IMR-90 (cell line): Measurements from ENCODE around the gene RASL10A. TPM values are rescaled to one million over a fixed set of nuclear protein-coding genes. Genes with fewer than 3 reads are reported as not detected.

Source experiments
- ATAC-seq: fragments of 200-7000 bp; cut with Tn5 transposase; 2 replicates; pipeline ENCODE4 v1.9.1; 2020; ENCODE audit warnings: low read depth, mild to moderate bottlenecking, moderate library complexity
- BruUV-seq: library from RNA; stranded (reverse); fragments of 400-500 nt; replicated peaks from 2 replicates; lab custom pipeline; 2021; lab: Mats Ljungman, UMichigan
- CTCF ChIA-PET: fragments of 300-600 bp; formaldehyde crosslinking; extraction: SDS; loops from one replicate; lab custom pipeline; 2021; ENCODE audit warnings: antibody characterized with exemption; lab: Yijun Ruan, JAX
- POLR2A ChIA-PET: fragments of 300-600 bp; sonication (Branson Sonifier 250); formaldehyde crosslinking; loops from one replicate; lab custom pipeline; 2022; ENCODE audit warnings: antibody characterized with exemption; ENCODE audit not compliant: unreplicated experiment; lab: Charles Lee
- DNase-seq: peaks from one replicate; pipeline ENCODE4 v3.0.0; 2013
- H2AFZ ChIP-seq: replicated peaks from 2 replicates; pipeline ENCODE3; 2013; ENCODE audit warnings: low read length, mild to moderate bottlenecking; ENCODE audit not compliant: poor library complexity
- H2AK5ac ChIP-seq: 2 replicates; pipeline ENCODE4 v1.6.1; 2013; ENCODE audit warnings: low read depth, low read length, inconsistent platforms
- H2AK9ac ChIP-seq: replicated peaks from 2 replicates; pipeline ENCODE3; 2013; ENCODE audit warnings: mild to moderate bottlenecking, low read depth, low read length, moderate library complexity; ENCODE audit not compliant: poor library complexity
- H2BK120ac ChIP-seq: 2 replicates; pipeline ENCODE4 v1.6.1; 2013; ENCODE audit warnings: low read depth, low read length, inconsistent platforms
- H2BK15ac ChIP-seq: 3 replicates; pipeline ENCODE4 v1.6.1; 2013; ENCODE audit warnings: low read depth, low read length, inconsistent platforms
- H2BK20ac ChIP-seq: 2 replicates; pipeline ENCODE4 v1.6.1; 2013; ENCODE audit warnings: low read depth, mild to moderate bottlenecking, inconsistent platforms, low read length, moderate library complexity
- H2BK5ac ChIP-seq: 2 replicates; pipeline ENCODE4 v1.6.1; 2013; ENCODE audit warnings: mild to moderate bottlenecking, low read depth, low read length, inconsistent platforms; ENCODE audit not compliant: poor library complexity, severe bottlenecking
- H3K14ac ChIP-seq: replicated peaks from 2 replicates; pipeline ENCODE4 v1.6.1; 2013; ENCODE audit warnings: low read depth, low read length, inconsistent platforms
- H3K18ac ChIP-seq: 2 replicates; pipeline ENCODE4 v1.6.1; 2013; ENCODE audit warnings: low read depth, low read length, control low read depth
- H3K23ac ChIP-seq: 2 replicates; pipeline ENCODE4 v1.6.1; 2013; ENCODE audit warnings: low read depth, low read length, inconsistent platforms
- H3K27ac ChIP-seq: 2 replicates; pipeline ENCODE4 v1.5.1; 2013; ENCODE audit warnings: mild to moderate bottlenecking, control low read depth, low read length; ENCODE audit not compliant: insufficient read depth
- H3K27me3 ChIP-seq: 2 replicates; pipeline ENCODE4 v1.6.1; 2013; ENCODE audit warnings: low read length; ENCODE audit not compliant: control insufficient read depth, insufficient read depth
- H3K36me3 ChIP-seq: 2 replicates; pipeline ENCODE4 v1.6.1; 2013; ENCODE audit warnings: low read length, mixed read lengths; ENCODE audit not compliant: control insufficient read depth, insufficient read depth
- H3K4ac ChIP-seq: 2 replicates; pipeline ENCODE4 v1.6.1; 2013; ENCODE audit warnings: low read depth, low read length, inconsistent platforms
- H3K4me1 ChIP-seq: 2 replicates; pipeline ENCODE4 v1.6.1; 2013; ENCODE audit warnings: low read length, mixed read lengths; ENCODE audit not compliant: control insufficient read depth, insufficient read depth
- H3K4me2 ChIP-seq: 2 replicates; pipeline ENCODE4 v1.6.1; 2013; ENCODE audit warnings: low read depth, mild to moderate bottlenecking, control low read depth, low read length, moderate library complexity
- H3K4me3 ChIP-seq: 2 replicates; pipeline ENCODE4 v1.5.1; 2013; ENCODE audit warnings: low read depth, mild to moderate bottlenecking, control low read depth, low read length, moderate library complexity; ENCODE audit not compliant: insufficient read depth
- H3K56ac ChIP-seq: 2 replicates; pipeline ENCODE4 v1.6.1; 2013; ENCODE audit warnings: low read length, inconsistent platforms; ENCODE audit not compliant: insufficient read depth; ENCODE audit errors: extremely low read depth
- H3K79me1 ChIP-seq, 2 experiments: 2 replicates each; pipeline ENCODE4 v1.6.1; 2013; ENCODE audit warnings: low read length in 2 of 2, inconsistent platforms in 1 of 2, low read depth in 1 of 2
- H3K9ac ChIP-seq: 2 replicates; pipeline ENCODE4 v1.6.1; 2013; ENCODE audit warnings: low read depth, low read length, control low read depth
- H3K9me1 ChIP-seq: 2 replicates; pipeline ENCODE4 v1.6.1; 2013; ENCODE audit warnings: low read length, inconsistent platforms; ENCODE audit not compliant: insufficient read depth
- H3K9me3 ChIP-seq: 2 replicates; pipeline ENCODE4 v1.6.1; 2013; ENCODE audit warnings: low read length; ENCODE audit not compliant: control insufficient read depth, insufficient read depth
- H4K20me1 ChIP-seq: 2 replicates; pipeline ENCODE4 v1.6.1; 2013; ENCODE audit warnings: low read length, inconsistent platforms; ENCODE audit not compliant: insufficient read depth
- H4K5ac ChIP-seq: 2 replicates; pipeline ENCODE4 v1.6.1; 2013; ENCODE audit warnings: mild to moderate bottlenecking, low read depth, low read length, control low read depth
- H4K8ac ChIP-seq, 2 experiments: 2 replicates each; pipeline ENCODE4 v1.6.1; 2013; ENCODE audit warnings: low read depth in 2 of 2, low read length in 2 of 2, control low read depth in 1 of 2, inconsistent platforms in 1 of 2
- H4K91ac ChIP-seq: 2 replicates; pipeline ENCODE4 v1.6.1; 2013; ENCODE audit warnings: low read depth, low read length, inconsistent platforms; ENCODE audit not compliant: insufficient read depth
- BHLHE40 ChIP-seq: fragments of 150-350 bp; IDR thresholded peaks from 2 replicates; pipeline ENCODE4 v1.6.1; 2016; ENCODE audit warnings: mild to moderate bottlenecking, low read depth, low read length
- CEBPB ChIP-seq: IDR thresholded peaks from 2 replicates; pipeline ENCODE4 v1.6.1; 2012; ENCODE audit warnings: low read depth, low read length, improper control_type of control experiment
- CHD1 ChIP-seq: IDR thresholded peaks from 2 replicates; pipeline ENCODE4 v1.6.1; 2012; ENCODE audit warnings: low read depth, low read length, improper control_type of control experiment
- CTCF ChIP-seq: conservative IDR thresholded peaks from 2 replicates; pipeline ENCODE4 v1.5.1; 2012; ENCODE audit warnings: mild to moderate bottlenecking, low read depth, low read length, improper control_type of control experiment
- ELK1 ChIP-seq: fragments of 150-350 bp; IDR thresholded peaks from 2 replicates; pipeline ENCODE4 v1.6.1; 2016; ENCODE audit warnings: low read depth, mild to moderate bottlenecking, low read length, moderate library complexity, borderline replicate concordance
- FOS ChIP-seq: fragments of 150-350 bp; IDR thresholded peaks from 2 replicates; pipeline ENCODE4 v1.6.1; 2016; ENCODE audit warnings: low read depth, low read length
- MAFK ChIP-seq: IDR thresholded peaks from 2 replicates; pipeline ENCODE4 v1.6.1; 2012; ENCODE audit warnings: low read depth, low read length, improper control_type of control experiment
- MAZ ChIP-seq: IDR thresholded peaks from 2 replicates; pipeline ENCODE4 v1.6.1; 2012; ENCODE audit warnings: low read depth, mild to moderate bottlenecking, low read length, improper control_type of control experiment, moderate library complexity, borderline replicate concordance
- MXI1 ChIP-seq: IDR thresholded peaks from 2 replicates; pipeline ENCODE4 v1.6.1; 2012; ENCODE audit warnings: low read depth, mild to moderate bottlenecking, low read length, moderate library complexity, borderline replicate concordance
- NFE2L2 ChIP-seq: fragments of 150-350 bp; IDR thresholded peaks from 2 replicates; pipeline ENCODE4 v1.6.1; 2016; ENCODE audit warnings: low read depth, mild to moderate bottlenecking, low read length
- POLR2A ChIP-seq: IDR thresholded peaks from 2 replicates; pipeline ENCODE4 v1.6.1; 2012; ENCODE audit warnings: mild to moderate bottlenecking, low read depth, low read length
- RAD21 ChIP-seq: IDR thresholded peaks from 2 replicates; pipeline ENCODE4 v1.6.1; 2012; ENCODE audit warnings: low read length, improper control_type of control experiment
- RCOR1 ChIP-seq: IDR thresholded peaks from 2 replicates; pipeline ENCODE4 v1.6.1; 2012; ENCODE audit warnings: mild to moderate bottlenecking, low read length, improper control_type of control experiment; ENCODE audit not compliant: insufficient replicate concordance
- RFX5 ChIP-seq: IDR thresholded peaks from 2 replicates; pipeline ENCODE4 v1.8.0; 2012; ENCODE audit warnings: low read depth, mild to moderate bottlenecking, low read length, moderate library complexity
- SMC3 ChIP-seq: fragments of 150-350 bp; IDR thresholded peaks from 2 replicates; pipeline ENCODE4 v1.6.1; 2016; ENCODE audit warnings: low read depth, mild to moderate bottlenecking, antibody characterized with exemption, low read length, moderate library complexity
- WGBS, 2 experiments: methylation state at CpG; one replicate each; pipeline versions ENCODE4 v1.1.5 to v1.1.7; 2013; ENCODE audit warnings: missing lambda C conversion rate in 2 of 2; ENCODE audit not compliant: insufficient read length in 1 of 2; ENCODE audit errors: extremely low coverage in 2 of 2; 5-methylcytosine and 5-hydroxymethylcytosine counted together
- dilution Hi-C: fragments of 300-500 bp; cut with HindIII; formaldehyde crosslinking; loops from one replicate; pipeline ENCODE4 v1.14.3; 2018; ENCODE audit warnings: low sequenced_read_pairs; ENCODE audit not compliant: unreplicated experiment
- in situ Hi-C: fragments of 300-500 bp; cut with MboI; formaldehyde crosslinking; loops from 3 replicates; pipeline ENCODE4 v1.14.3; 2019; ENCODE audit warnings: low sequenced_read_pairs, inconsistent platforms, mixed read lengths
- intact Hi-C: fragments of 100-400 bp; cut with micrococcal nuclease; formaldehyde crosslinking; loops from 2 replicates; pipeline ENCODE4 v1.10.0; 2022
- polyA plus RNA-seq, 3 experiments: library from polyadenylated mRNA; depleted of rRNA; stranded (reverse); fragments of >200 nt; gene quantifications; 2 replicates each; pipeline ENCODE4 v1.2.3, GENCODE V29; 2012; ENCODE audit warnings: low replicate concordance in 1 of 3
- total RNA-seq: library from RNA; depleted of rRNA; stranded (reverse); fragments of >200 nt; gene quantifications from 2 replicates; pipeline ENCODE4 v1.2.3, GENCODE V29; 2012
- TF ChIP-seq, protein P1 (sequence below): fragments of 150-350 bp; IDR thresholded peaks from 2 replicates; pipeline ENCODE4 v1.6.1; 2017; ENCODE audit warnings: mild to moderate bottlenecking, antibody characterized with exemption, low read length, low read depth

The RASL10A gene
- total and polyA plus RNA-seq, 2 of the 4 experiments (the other 2 are of a cell fraction), result 0.26 TPM; not detected in 1

GRCh38 chr22:29307596-29308147 is 7.8 kb downstream of the RASL10A start:
- peak overlapping the region; percentile 74 for H3K27ac ChIP-seq
- peak overlapping the region; percentile 81 for H2AFZ ChIP-seq
- peaks cover 8 to 42% of the 10 kb centered on the region in 2 experiments; a peak in 3 of 4 replicates for H3K79me1 ChIP-seq
- TF ChIP-seq NFE2L2, result no peak
- TF ChIP-seq RFX5, result no peak
- TF ChIP-seq MXI1, result no peak
- no peak for TF ChIP-seq CTCF
- TF ChIP-seq, protein P1, sequence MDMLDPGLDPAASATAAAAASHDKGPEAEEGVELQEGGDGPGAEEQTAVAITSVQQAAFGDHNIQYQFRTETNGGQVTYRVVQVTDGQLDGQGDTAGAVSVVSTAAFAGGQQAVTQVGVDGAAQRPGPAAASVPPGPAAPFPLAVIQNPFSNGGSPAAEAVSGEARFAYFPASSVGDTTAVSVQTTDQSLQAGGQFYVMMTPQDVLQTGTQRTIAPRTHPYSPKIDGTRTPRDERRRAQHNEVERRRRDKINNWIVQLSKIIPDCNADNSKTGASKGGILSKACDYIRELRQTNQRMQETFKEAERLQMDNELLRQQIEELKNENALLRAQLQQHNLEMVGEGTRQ, result no peak
- no peak for TF ChIP-seq POLR2A
- TF ChIP-seq MAZ, result no peak
- no peak for TF ChIP-seq MAFK
- no peak for TF ChIP-seq BHLHE40
- TF ChIP-seq CHD1, result no peak
- TF ChIP-seq FOS, result no peak
- TF ChIP-seq RAD21, result no peak
- TF ChIP-seq ELK1, result no peak
- no peak for TF ChIP-seq CEBPB
- TF ChIP-seq RCOR1, result no peak
- TF ChIP-seq SMC3, result no peak
- H2AK5ac ChIP-seq, result peak overlapping the region; percentile 52
- H3K4ac ChIP-seq, result peak overlapping the region; percentile 74
- no peak overlapping the region for H2BK20ac ChIP-seq
- H2BK15ac ChIP-seq, result no peak overlapping the region
- H3K9me1 ChIP-seq, result peaks cover 5% of the 10 kb centered on the region; the same call in 1 of the 2 replicates
- POLR2A ChIA-PET, result no interaction called here
- no TSS peak for BruUV-seq
- peak overlapping the region; percentile 67 for H3K4me3 ChIP-seq
- H2BK120ac ChIP-seq, result peak overlapping the region; percentile 26; the same call in 1 of the 2 replicates
- no peaks in the 10 kb centered on the region for H3K36me3 ChIP-seq
- H2AK9ac ChIP-seq, result peak overlapping the region; percentile 99
- CTCF ChIA-PET, result no interaction called here
- peak overlapping the region in 1 of 2 experiments; percentile 75; a peak in 1 of 4 replicates for H4K8ac ChIP-seq
- H4K5ac ChIP-seq, result peak overlapping the region; percentile 52
- H3K9me3 ChIP-seq, result no peaks in the 10 kb centered on the region
- peak overlapping the region; percentile 95 for H3K23ac ChIP-seq
- no peak overlapping the region for H3K18ac ChIP-seq
- in situ Hi-C loops (no loop called here), dilution Hi-C loops (no loop called here), intact Hi-C loops (no loop called here)
- H3K4me2 ChIP-seq, result peak overlapping the region; percentile 88
- peak overlapping the region; percentile 75 for H3K14ac ChIP-seq
- peaks cover 17% of the 10 kb centered on the region for H3K4me1 ChIP-seq
- H2BK5ac ChIP-seq, result peak overlapping the region; percentile 22
- no peak overlapping the region for H3K56ac ChIP-seq
- H3K9ac ChIP-seq, result peak overlapping the region; percentile 78
- 58% methylated on average over 7 of the region's 20 CpGs; no CpG with 5 or more reads in 1 of the 2 experiments for WGBS, 2 experiments
- peaks cover 20% of the 10 kb centered on the region for H4K20me1 ChIP-seq
- peak overlapping the region; percentile 17; the same call in 1 of the 2 replicates for H4K91ac ChIP-seq
- DNase-seq (no peak), ATAC-seq (no peak)
- H3K27me3 ChIP-seq, result no peaks in the 10 kb centered on the region
